Astrocyte of the cerebellum (primary cell): ENCODE results near the gene HMGCR.

Source experiments
- DNase-seq: peaks from one replicate; pipeline ENCODE4 v3.0.0-alpha.2; 2011; ENCODE audit warnings: low read depth
- H3K4me3 ChIP-seq: 2 replicates; pipeline ENCODE4 v1.5.1; 2011; ENCODE audit warnings: mild to moderate bottlenecking, low read depth, low read length, moderate library complexity
- CTCF ChIP-seq: IDR thresholded peaks from 2 replicates; pipeline ENCODE4 v1.5.1; 2012; ENCODE audit warnings: low read length, low read depth, moderate library complexity, mild to moderate bottlenecking; ENCODE audit errors: missing control alignments
- in situ Hi-C: cut with HindIII; loops from 2 replicates; pipeline ENCODE4 v1.10.0; 2017; ENCODE audit warnings: low sequenced_read_pairs

Gene HMGCR

GRCh38 chr5:75363726-75364495, 26.9 kb downstream of the HMGCR start:
- TF ChIP-seq CTCF: no peak
- DNase-seq: no peak

GRCh38 chr5:75364571-75365280, 27.7 kb downstream of the HMGCR start:
- no peak overlapping the region for H3K4me3 ChIP-seq
- in situ Hi-C loops: no loop called here
- no peak for DNase-seq
- TF ChIP-seq CTCF: no peak

More at GRCh38 chr5:75363726-75364495, 26.9 kb downstream of the HMGCR start:
- in situ Hi-C loops: no loop called here
- no peak overlapping the region for H3K4me3 ChIP-seq

- in situ Hi-C loops: no loop called here
- TF ChIP-seq CTCF: no peak
- H3K4me3 ChIP-seq: no peak overlapping the region
- no peak for DNase-seq
These were observed 28.7 kb downstream of the HMGCR start for GRCh38 chr5:75365740-75366139.

GRCh38 chr5:75366787-75367186, 29.8 kb downstream of the HMGCR start:
- TF ChIP-seq CTCF: no peak
- no peak overlapping the region for H3K4me3 ChIP-seq
- in situ Hi-C loops: no loop called here
- DNase-seq: no peak

GRCh38 chr5:75367401-75367800, 30.4 kb downstream of the HMGCR start:
- no peak overlapping the region for H3K4me3 ChIP-seq
- no peak for DNase-seq
- in situ Hi-C loops: no loop called here
- no peak for TF ChIP-seq CTCF

GRCh38 chr5:75368391-75368790, 31.4 kb downstream of the HMGCR start:
- no peak for DNase-seq
- H3K4me3 ChIP-seq: no peak overlapping the region
- no peak for TF ChIP-seq CTCF
- in situ Hi-C loops: no loop called here
